Smooth muscle cell (in vitro differentiated cells): ENCODE results near the gene NAALADL2. TPM values are rescaled to one million over a fixed set of nuclear protein-coding genes. Genes with fewer than 3 reads are reported as not detected.

Experiments
- DNase-seq: peaks from one replicate; lab custom pipeline; 2025; ENCODE audit not compliant: unreplicated experiment; lab: John Stamatoyannopoulos, UW
- H2AFZ ChIP-seq: fragments of 200-600 bp; sonication (generic); 2 replicates; pipeline ENCODE4 v1.6.0; 2016; ENCODE audit warnings: antibody characterized with exemption, low read depth, mild to moderate bottlenecking
- H3F3A ChIP-seq: fragments of 200-600 bp; sonication (generic); 2 replicates; pipeline ENCODE4 v1.6.0; 2017; ENCODE audit warnings: antibody characterized with exemption, low read depth
- H3K27ac ChIP-seq: fragments of 200-600 bp; sonication (generic); 2 replicates; pipeline ENCODE4 v1.5.1; 2016; ENCODE audit warnings: low read depth, mild to moderate bottlenecking
- H3K27me3 ChIP-seq: fragments of 200-600 bp; sonication (generic); 2 replicates; pipeline ENCODE4 v1.6.1; 2016; ENCODE audit warnings: low read depth, mild to moderate bottlenecking
- H3K36me3 ChIP-seq: fragments of 200-600 bp; sonication (generic); 2 replicates; pipeline ENCODE4 v1.5.1; 2016; ENCODE audit warnings: low read depth
- H3K4me1 ChIP-seq: fragments of 200-600 bp; sonication (generic); 2 replicates; pipeline ENCODE4 v1.5.1; 2016; ENCODE audit warnings: low read depth
- H3K4me2 ChIP-seq: fragments of 200-600 bp; sonication (generic); 2 replicates; pipeline ENCODE4 v1.6.0; 2016; ENCODE audit warnings: mild to moderate bottlenecking
- H3K4me3 ChIP-seq: fragments of 200-600 bp; sonication (generic); 2 replicates; pipeline ENCODE4 v1.5.1; 2016; ENCODE audit warnings: mild to moderate bottlenecking
- H3K79me2 ChIP-seq: fragments of 200-600 bp; sonication (generic); 2 replicates; pipeline ENCODE4 v1.6.0; 2016; ENCODE audit warnings: low read depth, mild to moderate bottlenecking
- H3K9ac ChIP-seq: fragments of 200-600 bp; sonication (generic); 2 replicates; pipeline ENCODE4 v1.6.0; 2016; ENCODE audit warnings: low read depth
- H3K9me3 ChIP-seq: fragments of 200-600 bp; sonication (generic); replicated peaks from 2 replicates; pipeline ENCODE4 v1.5.1; 2016; ENCODE audit warnings: low read depth
- H4K20me1 ChIP-seq: fragments of 200-600 bp; sonication (generic); 2 replicates; pipeline ENCODE4 v1.6.0; 2016; ENCODE audit warnings: low read depth
- WGBS: methylation state at CpG from one replicate; pipeline ENCODE4 v1.1.7; 2016; ENCODE audit warnings: low lambda C conversion rate; 5-methylcytosine and 5-hydroxymethylcytosine counted together
- polyA plus RNA-seq: library from polyadenylated mRNA; unstranded; fragments of >200 nt; fragmentation: Nextera tagmentation; extraction: Ambion mirVana; gene quantifications from 2 replicates; pipeline ENCODE4 v1.2.1, GENCODE V29; 2016
- total RNA-seq: library from RNA; depleted of rRNA; stranded (reverse); fragments of >200 nt; gene quantifications from 2 replicates; pipeline ENCODE4 v1.2.3, GENCODE V29; 2014
- TF ChIP-seq, protein P1 (sequence below): fragments of 200-600 bp; sonication (generic); IDR thresholded peaks from 2 replicates; pipeline ENCODE4 v1.5.1; 2017; ENCODE audit warnings: borderline replicate concordance, mild to moderate bottlenecking, antibody characterized with exemption; ENCODE audit not compliant: insufficient read depth, poor library complexity, severe bottlenecking

The NAALADL2 gene
- total and polyA plus RNA-seq, 2 experiments from 2014 or later = 2.5 to 13.8 TPM

DNA sequence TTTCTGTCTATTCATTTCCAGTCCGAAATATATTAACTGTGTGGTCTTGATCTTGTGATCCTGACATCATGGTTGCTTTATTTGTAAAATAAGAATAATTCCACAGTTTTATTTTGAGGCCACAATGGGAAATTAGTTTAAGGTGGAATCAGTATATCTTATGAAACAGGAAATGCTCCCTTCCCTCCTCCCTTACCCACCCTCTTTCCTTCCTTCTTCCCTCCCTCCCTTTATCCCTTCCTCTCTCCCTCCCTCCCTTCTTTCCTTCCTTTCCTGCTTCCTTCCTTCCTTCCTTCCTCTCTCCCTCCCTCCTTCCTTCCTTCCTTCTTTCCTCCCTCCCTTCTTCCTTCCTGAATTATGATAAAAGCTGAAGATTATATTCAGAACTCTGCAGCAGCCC lies 452.3 kb downstream of the NAALADL2 start:
- H3K9me3 ChIP-seq = no peaks in the 10 kb centered on the region
- TF ChIP-seq, protein P1, sequence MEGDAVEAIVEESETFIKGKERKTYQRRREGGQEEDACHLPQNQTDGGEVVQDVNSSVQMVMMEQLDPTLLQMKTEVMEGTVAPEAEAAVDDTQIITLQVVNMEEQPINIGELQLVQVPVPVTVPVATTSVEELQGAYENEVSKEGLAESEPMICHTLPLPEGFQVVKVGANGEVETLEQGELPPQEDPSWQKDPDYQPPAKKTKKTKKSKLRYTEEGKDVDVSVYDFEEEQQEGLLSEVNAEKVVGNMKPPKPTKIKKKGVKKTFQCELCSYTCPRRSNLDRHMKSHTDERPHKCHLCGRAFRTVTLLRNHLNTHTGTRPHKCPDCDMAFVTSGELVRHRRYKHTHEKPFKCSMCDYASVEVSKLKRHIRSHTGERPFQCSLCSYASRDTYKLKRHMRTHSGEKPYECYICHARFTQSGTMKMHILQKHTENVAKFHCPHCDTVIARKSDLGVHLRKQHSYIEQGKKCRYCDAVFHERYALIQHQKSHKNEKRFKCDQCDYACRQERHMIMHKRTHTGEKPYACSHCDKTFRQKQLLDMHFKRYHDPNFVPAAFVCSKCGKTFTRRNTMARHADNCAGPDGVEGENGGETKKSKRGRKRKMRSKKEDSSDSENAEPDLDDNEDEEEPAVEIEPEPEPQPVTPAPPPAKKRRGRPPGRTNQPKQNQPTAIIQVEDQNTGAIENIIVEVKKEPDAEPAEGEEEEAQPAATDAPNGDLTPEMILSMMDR = no peak
- no peaks in the 10 kb centered on the region for H3K79me2 ChIP-seq
- H3K36me3 ChIP-seq = no peaks in the 10 kb centered on the region
- H3K4me3 ChIP-seq = no peak overlapping the region
- H2AFZ ChIP-seq = no peak overlapping the region
- H3K4me2 ChIP-seq = no peak overlapping the region
- DNase-seq = no peak
- H3K27ac ChIP-seq = no peak overlapping the region
- H4K20me1 ChIP-seq = no peaks in the 10 kb centered on the region
- H3F3A ChIP-seq = no peaks in the 10 kb centered on the region
- no peak overlapping the region for H3K9ac ChIP-seq
- H3K4me1 ChIP-seq = no peaks in the 10 kb centered on the region
- H3K27me3 ChIP-seq = no peaks in the 10 kb centered on the region
- 91% methylated on average over 1 of the region's 1 CpG for WGBS

DNA sequence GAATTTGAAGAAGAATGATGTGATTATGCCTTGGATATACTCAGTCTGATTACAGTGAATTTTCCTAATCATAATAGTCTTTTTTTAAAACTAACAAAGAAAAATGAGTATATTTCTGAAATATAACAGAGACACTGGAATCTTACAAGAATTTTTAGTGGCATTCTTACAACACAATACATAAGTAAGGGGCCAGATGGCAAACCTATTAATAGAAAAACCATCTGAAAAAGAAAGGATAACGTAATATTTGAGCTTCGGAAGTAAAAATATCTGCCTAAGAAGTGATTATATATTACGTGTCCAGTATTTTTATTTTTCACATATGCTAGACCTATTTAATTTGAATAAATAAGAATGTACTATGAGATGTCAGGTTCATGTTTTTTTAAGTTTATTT lies 452.8 kb downstream of the NAALADL2 start:
- Histone ChIP-seq H3K36me3 (no peaks in the 10 kb centered on the region), H4K20me1 (no peaks in the 10 kb centered on the region), H3K27me3 (no peaks in the 10 kb centered on the region), H3K27ac (no peak overlapping the region), H3K4me2 (no peak overlapping the region), H3F3A (no peaks in the 10 kb centered on the region), H3K9ac (no peak overlapping the region), H3K9me3 (no peaks in the 10 kb centered on the region), H2AFZ (no peak overlapping the region), H3K4me3 (no peak overlapping the region), H3K79me2 (no peaks in the 10 kb centered on the region), H3K4me1 (no peaks in the 10 kb centered on the region)
- no peak for DNase-seq
- 87% methylated on average over 3 of the region's 3 CpGs for whole genome bisulfite sequencing
- TF ChIP-seq, protein P1 = no peak

DNA sequence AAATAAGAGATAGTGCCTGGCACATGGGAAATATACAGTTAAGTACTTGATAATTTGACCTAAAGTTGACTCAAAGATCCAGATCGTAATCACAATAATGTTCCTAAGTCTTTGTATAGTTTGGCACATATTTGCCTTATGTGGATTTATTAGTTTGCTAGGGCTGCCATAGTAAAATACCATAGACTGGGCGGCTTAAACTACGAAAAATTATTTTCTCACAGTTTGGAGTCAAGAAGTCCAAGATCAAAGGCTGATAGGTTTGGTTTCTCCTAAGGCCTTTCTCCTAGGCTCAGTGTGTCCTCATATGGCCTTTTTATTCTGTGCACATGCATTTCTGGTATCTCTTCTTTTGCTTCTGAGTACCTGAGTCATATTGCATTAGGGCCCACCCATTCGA lies 453.7 kb downstream of the NAALADL2 start:
- no peak overlapping the region for H3K4me2 ChIP-seq
- H3K27ac ChIP-seq = no peak overlapping the region
- H3K79me2 ChIP-seq = no peaks in the 10 kb centered on the region
- H4K20me1 ChIP-seq = no peaks in the 10 kb centered on the region
- H3K36me3 ChIP-seq = no peaks in the 10 kb centered on the region
- H3K4me3 ChIP-seq = no peak overlapping the region
- H3K9me3 ChIP-seq = no peaks in the 10 kb centered on the region
- H3K9ac ChIP-seq = no peak overlapping the region
- DNase-seq = no peak
- 88% methylated on average over 4 of the region's 4 CpGs for WGBS
- H3K4me1 ChIP-seq = no peaks in the 10 kb centered on the region
- no peak overlapping the region for H2AFZ ChIP-seq
- TF ChIP-seq, protein P1 = no peak
- H3F3A ChIP-seq = no peaks in the 10 kb centered on the region
- H3K27me3 ChIP-seq = no peaks in the 10 kb centered on the region

DNA sequence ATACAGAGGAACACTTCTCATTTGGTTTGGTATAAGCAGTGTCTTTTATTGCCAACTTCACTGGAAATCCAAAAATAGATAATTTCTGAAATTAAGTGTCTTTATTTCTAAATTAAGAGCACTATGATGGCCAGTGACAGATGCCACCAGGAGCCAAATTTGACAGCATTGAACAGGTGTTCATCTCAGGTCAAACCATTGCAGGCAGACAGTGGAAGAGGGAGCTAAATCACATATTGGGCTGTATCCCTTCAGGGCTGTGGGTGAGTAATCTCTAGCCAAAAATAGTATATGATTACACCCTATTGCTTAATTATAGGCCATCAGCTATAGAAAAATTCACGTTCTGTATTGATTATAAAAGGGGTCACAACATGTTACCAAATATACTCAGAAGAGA lies 457.7 kb downstream of the NAALADL2 start:
- H3F3A ChIP-seq = no peaks in the 10 kb centered on the region
- H2AFZ ChIP-seq = no peak overlapping the region
- no peak overlapping the region for H3K27ac ChIP-seq
- no peak overlapping the region for H3K4me3 ChIP-seq
- no peaks in the 10 kb centered on the region for H4K20me1 ChIP-seq
- TF ChIP-seq, protein P1 = no peak
- H3K9me3 ChIP-seq = no peaks in the 10 kb centered on the region
- H3K79me2 ChIP-seq = no peaks in the 10 kb centered on the region
- H3K36me3 ChIP-seq = no peaks in the 10 kb centered on the region
- H3K4me2 ChIP-seq = no peak overlapping the region
- no peaks in the 10 kb centered on the region for H3K4me1 ChIP-seq
- no peak overlapping the region for H3K9ac ChIP-seq
- H3K27me3 ChIP-seq = no peaks in the 10 kb centered on the region
- WGBS = 76% methylated on average over 1 of the region's 1 CpG
- DNase-seq = no peak
